Measurements from ENCODE around the gene GMPR2. TPM values are rescaled to one million over a fixed set of nuclear protein-coding genes. Genes with fewer than 3 reads are reported as not detected.

Gene GMPR2
- total RNA-seq, 2 experiments from 2014 or later, result 45.6 to 49.3 TPM

GRCh38 chr14:24269368-24269767, 36.6 kb downstream of the GMPR2 start:
- no peak for ATAC-seq
- H3K4me3 Mint-ChIP-seq, result no peak overlapping the region
- TF ChIP-seq, protein P1, sequence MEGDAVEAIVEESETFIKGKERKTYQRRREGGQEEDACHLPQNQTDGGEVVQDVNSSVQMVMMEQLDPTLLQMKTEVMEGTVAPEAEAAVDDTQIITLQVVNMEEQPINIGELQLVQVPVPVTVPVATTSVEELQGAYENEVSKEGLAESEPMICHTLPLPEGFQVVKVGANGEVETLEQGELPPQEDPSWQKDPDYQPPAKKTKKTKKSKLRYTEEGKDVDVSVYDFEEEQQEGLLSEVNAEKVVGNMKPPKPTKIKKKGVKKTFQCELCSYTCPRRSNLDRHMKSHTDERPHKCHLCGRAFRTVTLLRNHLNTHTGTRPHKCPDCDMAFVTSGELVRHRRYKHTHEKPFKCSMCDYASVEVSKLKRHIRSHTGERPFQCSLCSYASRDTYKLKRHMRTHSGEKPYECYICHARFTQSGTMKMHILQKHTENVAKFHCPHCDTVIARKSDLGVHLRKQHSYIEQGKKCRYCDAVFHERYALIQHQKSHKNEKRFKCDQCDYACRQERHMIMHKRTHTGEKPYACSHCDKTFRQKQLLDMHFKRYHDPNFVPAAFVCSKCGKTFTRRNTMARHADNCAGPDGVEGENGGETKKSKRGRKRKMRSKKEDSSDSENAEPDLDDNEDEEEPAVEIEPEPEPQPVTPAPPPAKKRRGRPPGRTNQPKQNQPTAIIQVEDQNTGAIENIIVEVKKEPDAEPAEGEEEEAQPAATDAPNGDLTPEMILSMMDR (IDR thresholded peaks at IDR 0.05), result no peak
- H3K36me3 Mint-ChIP-seq (ENCODE audit: low read depth), result peaks cover 21% of the 10 kb centered on the region
- H3K27me3 Mint-ChIP-seq, result no peaks in the 10 kb centered on the region
- POLR2A ChIA-PET, result interaction anchor here (0.7 to 4.7 kb wide), 7 partner anchors 8 to 42 kb away, joined by 3 to 21 read pairs (median 5); partner anchors contain the start of genes LTB4R and TINF2
- intact Hi-C loops (cut with micrococcal nuclease), result no loop called here
- no peaks in the 10 kb centered on the region for H3K9me3 Mint-ChIP-seq
- CTCF ChIA-PET, result interaction anchor here (1.7 to 5.4 kb wide), 6 partner anchors 11 to 38 kb away, joined by 7 to 66 read pairs (median 31); partner anchors contain the start of genes CIDEB, DHRS1, NOP9 and TINF2
- H3K27ac Mint-ChIP-seq, result no peak overlapping the region
- DNase-seq, result no peak
- H3K4me1 Mint-ChIP-seq (ENCODE audit: low read depth), result peaks cover 36% of the 10 kb centered on the region

GRCh38 chr14:24269910-24270536, 37.3 kb downstream of the GMPR2 start:
- H3K4me1 Mint-ChIP-seq (ENCODE audit: low read depth), result peaks cover 37% of the 10 kb centered on the region

DNA sequence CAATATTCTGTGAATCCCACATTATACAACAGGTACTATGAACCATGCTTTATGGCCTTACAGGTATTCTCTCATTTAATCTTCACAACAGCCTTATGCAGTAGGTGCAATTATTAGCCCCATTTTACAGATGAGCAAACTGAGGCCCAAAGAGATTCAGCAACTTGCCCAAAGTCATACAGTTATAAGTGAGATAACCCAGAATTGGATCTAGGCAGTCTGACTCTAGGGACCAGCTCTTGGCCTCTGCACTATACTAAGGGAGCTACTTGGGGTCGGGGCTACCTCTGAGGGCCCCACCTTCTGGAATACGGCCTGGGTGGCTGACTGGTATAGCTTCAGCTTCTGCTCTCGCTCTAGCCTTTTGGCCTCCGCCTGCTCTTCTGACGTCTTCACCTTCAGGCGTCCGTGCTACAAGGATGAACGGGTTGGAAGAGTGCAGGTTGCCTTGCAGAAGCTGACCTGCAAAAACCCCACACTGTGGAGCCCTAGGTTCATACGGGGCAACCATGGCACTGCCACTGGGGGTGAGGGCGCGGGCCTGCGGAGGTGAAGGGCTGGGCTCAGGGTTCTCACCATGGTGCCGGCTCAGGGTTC, 37.9 kb downstream of the GMPR2 start:
- H3K9me3 Mint-ChIP-seq, result no peaks in the 10 kb centered on the region
- POLR2A ChIA-PET, result interaction anchor here (0.6 to 4.7 kb wide), 22 partner anchors 9 to 146 kb away, joined by 3 to 21 read pairs (median 4); partner anchors contain the start of genes CIDEB, LTB4R, LTB4R2 and PSME2
- intact Hi-C loops (cut with micrococcal nuclease), result loop anchor here (2.0 kb wide), 1 partner anchor 24 kb away; no protein-coding TSS in a partner anchor
- peaks cover 39% of the 10 kb centered on the region for H3K4me1 Mint-ChIP-seq (ENCODE audit: low read depth)
- DNase-seq (no peak), ATAC-seq (no peak)
- peak overlapping the region; percentile 82 for H3K4me3 Mint-ChIP-seq
- H3K36me3 Mint-ChIP-seq (ENCODE audit: low read depth), result peaks cover 21% of the 10 kb centered on the region
- H3K27ac Mint-ChIP-seq, result peak overlapping the region; percentile 94
- TF ChIP-seq, protein P1 (IDR thresholded peaks at IDR 0.05), result no peak
- H3K27me3 Mint-ChIP-seq, result no peaks in the 10 kb centered on the region
- CTCF ChIA-PET, result interaction anchor here (0.7 to 5.4 kb wide), 19 partner anchors 8 to 166 kb away, joined by 3 to 66 read pairs (median 7); partner anchors contain the start of genes CIDEB, DHRS1, LTB4R and LTB4R2

More at GRCh38 chr14:24269910-24270536, 37.3 kb downstream of the GMPR2 start:
- H3K27me3 Mint-ChIP-seq, result no peaks in the 10 kb centered on the region
- DNase-seq, result no peak
- H3K9me3 Mint-ChIP-seq, result no peaks in the 10 kb centered on the region
- H3K27ac Mint-ChIP-seq, result no peak overlapping the region
- no peak for ATAC-seq
- intact Hi-C loops (cut with micrococcal nuclease), result loop anchor here (2.0 kb wide), 1 partner anchor 23 kb away; no protein-coding TSS in a partner anchor
- H3K4me3 Mint-ChIP-seq, result peak overlapping the region; percentile 82
- H3K36me3 Mint-ChIP-seq (ENCODE audit: low read depth), result peaks cover 21% of the 10 kb centered on the region
- ChIA-PET POLR2A (interaction anchor here (0.7 to 4.7 kb wide), 17 partner anchors 8 to 123 kb away, joined by 3 to 21 read pairs (median 4); partner anchors contain the start of genes LTB4R, PSME2, RNF31 and TINF2), CTCF (interaction anchor here (1.1 to 5.4 kb wide), 10 partner anchors 10 to 38 kb away, joined by 3 to 66 read pairs (median 10); partner anchors contain the start of genes CIDEB, DHRS1, NOP9 and TINF2)
- TF ChIP-seq, protein P1 (IDR thresholded peaks at IDR 0.05), result no peak

- Mint-ChIP-seq H3K27me3 (no peaks in the 10 kb centered on the region), H3K27ac (peak within 1 kb of the TSS; percentile 94), H3K9me3 (no peaks in the 10 kb centered on the region), H3K4me1 (ENCODE audit: low read depth) (peaks cover 39% of the 10 kb centered on the region), H3K4me3 (peak within 1 kb of the TSS; percentile 82), H3K36me3 (ENCODE audit: low read depth) (peaks cover 21% of the 10 kb centered on the region)
- ChIA-PET CTCF (interaction anchor here (0.7 to 5.4 kb wide), 19 partner anchors 9 to 165 kb away, joined by 3 to 66 read pairs (median 7); partner anchors contain the start of genes CIDEB, DHRS1, LTB4R and LTB4R2), POLR2A (interaction anchor here (0.6 to 4.7 kb wide), 24 partner anchors 8 to 147 kb away, joined by 3 to 21 read pairs (median 4); partner anchors contain the start of genes CIDEB, LTB4R, LTB4R2 and PSME2)
- TF ChIP-seq, protein P1 (IDR thresholded peaks at IDR 0.05), result peak; percentile 77
- peak; percentile 85 for ATAC-seq
- peak; percentile 92 for DNase-seq
- intact Hi-C loops (cut with micrococcal nuclease), result loop anchor here (2.0 kb wide), 1 partner anchor 24 kb away; no protein-coding TSS in a partner anchor
These were observed 38.6 kb downstream of the GMPR2 start, which contains the start of gene RABGGTA for GRCh38 chr14:24271134-24271833. Gene RABGGTA (minus strand): TSS chr14:24271597. CDS start chr14:24271115, 482 bp downstream.
